ENCODE data around the gene ROBO2.

DNA sequence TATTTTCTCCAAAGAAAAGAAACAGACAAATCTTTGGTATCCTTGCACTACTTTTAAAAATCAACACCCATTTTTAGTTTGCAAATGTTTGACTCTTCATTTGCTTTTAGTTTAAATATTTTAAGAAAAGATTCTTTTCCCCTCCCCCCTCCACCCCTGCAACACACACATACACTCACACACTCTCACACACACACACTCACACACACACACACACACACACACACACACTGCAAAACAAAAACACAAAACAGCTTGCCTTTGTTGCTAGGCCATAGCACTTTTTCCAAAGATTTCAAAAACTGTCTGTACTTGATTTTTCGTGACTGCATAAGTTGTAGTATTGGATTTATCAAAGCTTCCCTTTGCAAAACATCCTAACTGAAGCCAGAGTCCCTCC lies 26.9 kb downstream of the ROBO2 start:
- no peak for TF ChIP-seq CTCF (IDR thresholded peaks at IDR 0.05)
- no peak for TF ChIP-seq MAX (IDR thresholded peaks at IDR 0.05)
- no peak for TF ChIP-seq E2F6 (IDR thresholded peaks at IDR 0.05; ENCODE audit: borderline replicate concordance, low read depth)
- TF ChIP-seq NR3C1 (IDR thresholded peaks at IDR 0.05): no peak
- TF ChIP-seq MAFK (IDR thresholded peaks at IDR 0.05; ENCODE audit: partially characterized antibody): no peak
- TF ChIP-seq EP300 (IDR thresholded peaks at IDR 0.05): no peak
- no peak for TF ChIP-seq REST (IDR thresholded peaks at IDR 0.05)
